Stimulated activated CD4-positive, alpha-beta T cell treated with anti-CD3 and anti-CD28 coated beads, Interleukin-2, amount 100 ng/mL, for 24 hours (primary cell): Measurements from ENCODE around the gene SPINT2.
"Not testable (repeated sequence)": the region's sequence is repeated elsewhere in the genome, so short reads cannot be mapped to it uniquely, and the experiment has no call there.

Experiments
- DNase-seq, 2 donors: peaks; one replicate each; pipeline ENCODE4 v3.0.0-alpha.2; 2020

SPINT2 gene

GRCh38 chr19:38264486-38265212 is at the start of gene SPINT2:
Gene SPINT2 (plus strand): TSS chr19:38264573. CDS start chr19:38264893, 320 bp downstream.
- DNase-seq = peak; percentile 13 to 45

- DNase-seq = no peak
These were observed 47.4 kb upstream of the SPINT2 start for GRCh38 chr19:38216785-38217641.

DNA sequence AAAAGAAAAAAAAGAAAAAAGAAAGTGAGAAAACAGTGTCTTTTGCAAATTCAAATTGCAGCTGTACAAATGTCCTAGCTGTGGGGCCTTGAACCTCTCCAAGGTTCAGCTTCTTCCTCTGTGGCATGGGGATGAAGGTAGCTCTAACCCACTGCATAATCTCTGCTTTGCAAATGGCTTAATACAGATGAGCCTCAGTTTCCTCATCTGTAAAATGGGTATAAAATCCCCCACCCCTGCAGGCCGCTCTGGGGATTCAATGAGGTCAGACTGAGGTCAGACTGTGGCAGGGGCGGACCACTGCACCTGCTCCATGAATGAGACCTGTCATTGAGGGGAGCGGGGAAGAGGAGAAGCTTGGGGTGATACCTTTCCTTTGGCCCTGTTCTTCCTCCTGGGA is 46.2 kb upstream of the SPINT2 start:
- DNase-seq = no peak

- no peak for DNase-seq
These were observed 45.2 kb upstream of the SPINT2 start for GRCh38 chr19:38219221-38219620.

DNA sequence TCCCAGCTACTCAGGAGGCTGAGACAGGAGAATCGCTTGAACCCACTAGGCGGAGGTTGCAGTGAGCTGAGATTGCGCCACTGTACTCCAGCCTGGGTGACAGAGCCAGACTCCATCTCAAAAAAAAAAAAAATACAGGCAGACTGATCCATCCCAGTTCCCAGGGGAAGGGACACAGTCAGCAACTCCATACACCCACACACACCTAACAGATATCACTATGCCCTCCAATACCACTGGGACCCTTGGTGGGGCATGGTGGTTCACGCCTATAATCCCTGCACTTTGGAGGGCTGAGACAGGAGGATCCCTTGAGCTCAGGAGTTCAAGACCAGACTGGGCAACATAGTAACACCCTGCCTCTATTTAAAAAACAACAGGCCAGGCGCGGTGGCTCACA is 43.0 kb upstream of the SPINT2 start:
- no peak for DNase-seq

GRCh38 chr19:38221919-38222830 is 42.2 kb upstream of the SPINT2 start:
- no peak for DNase-seq

DNA sequence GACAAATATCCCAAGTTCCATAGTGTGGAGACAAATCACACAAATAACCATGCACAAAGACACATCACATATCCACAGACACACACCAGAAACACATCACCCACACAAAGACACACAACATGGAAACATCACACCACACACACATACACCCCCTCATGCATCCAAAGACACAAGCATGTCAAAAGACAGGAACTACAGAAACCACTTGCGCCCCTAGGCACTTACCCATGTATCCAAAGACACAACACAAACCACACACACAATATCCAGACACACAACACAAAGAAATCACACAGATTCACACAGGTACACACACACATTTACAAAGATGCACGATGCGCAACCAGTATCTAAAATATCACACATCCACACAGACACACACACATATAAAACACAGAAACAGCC is 41.3 kb upstream of the SPINT2 start:
- no peak for DNase-seq

GRCh38 chr19:38223617-38224013 is 40.8 kb upstream of the SPINT2 start:
- DNase-seq = no peak

GRCh38 chr19:38224014-38224862 is 40.1 kb upstream of the SPINT2 start, which contains the start of gene DPF1:
Gene DPF1 (minus strand): TSS chr19:38224222. CDS start chr19:38224142, 80 bp downstream.
- DNase-seq = peak; percentile 61 to 72

DNA sequence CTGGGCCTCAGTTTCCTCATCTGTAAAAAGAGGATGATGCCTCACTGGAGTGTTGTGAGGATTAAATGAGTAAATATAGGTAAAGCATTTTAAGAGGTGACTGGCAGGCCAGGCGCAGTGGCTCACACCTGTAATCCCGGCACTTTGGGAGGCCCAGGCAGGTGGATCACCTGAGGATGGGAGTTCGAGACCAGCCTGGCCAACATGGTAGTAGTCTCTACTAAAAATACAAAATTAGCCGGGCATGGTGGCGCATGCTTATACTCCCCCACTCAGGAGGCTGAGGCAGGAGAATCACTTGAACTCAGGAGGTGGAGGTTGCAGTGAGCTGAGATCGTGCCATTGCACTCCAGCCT is 39.5 kb upstream of the SPINT2 start:
- not testable (repeated sequence) for DNase-seq

GRCh38 chr19:38227287-38228004 is 36.9 kb upstream of the SPINT2 start:
- no peak for DNase-seq

GRCh38 chr19:38228005-38228377 is 36.4 kb upstream of the SPINT2 start:
- DNase-seq = no peak

GRCh38 chr19:38228491-38229439 is 35.6 kb upstream of the SPINT2 start:
- DNase-seq = no peak

DNA sequence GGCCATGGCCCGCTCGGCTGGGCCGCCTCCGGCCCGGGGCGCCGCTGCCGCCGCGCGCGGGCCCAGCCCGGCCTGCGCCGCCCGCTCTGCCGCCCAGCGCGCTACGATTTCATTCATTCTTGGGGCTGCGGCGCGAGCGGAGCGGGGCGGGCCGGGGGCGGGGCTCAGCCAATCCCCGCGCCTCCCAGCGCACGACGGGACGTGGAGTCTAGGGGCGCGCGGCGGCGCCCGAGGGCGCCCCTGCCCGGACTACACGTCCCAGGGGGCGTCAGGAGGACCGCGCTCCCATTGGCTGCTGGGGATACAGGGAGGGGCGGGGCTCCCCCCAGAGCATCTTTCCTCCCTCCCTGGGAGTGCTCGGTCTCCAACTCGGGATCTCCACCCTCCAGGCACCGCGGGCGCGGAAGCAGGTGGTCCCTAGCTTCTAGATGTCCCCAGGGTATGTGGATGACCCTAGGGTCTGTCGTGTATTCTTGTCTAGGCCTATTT is 34.7 kb upstream of the SPINT2 start:
- peak; percentile 68 to 79 for DNase-seq

GRCh38 chr19:38230506-38231133 is 33.8 kb upstream of the SPINT2 start:
- not testable (repeated sequence) for DNase-seq

- DNase-seq = no peak
These were observed 32.5 kb upstream of the SPINT2 start for GRCh38 chr19:38231918-38232317.

DNA sequence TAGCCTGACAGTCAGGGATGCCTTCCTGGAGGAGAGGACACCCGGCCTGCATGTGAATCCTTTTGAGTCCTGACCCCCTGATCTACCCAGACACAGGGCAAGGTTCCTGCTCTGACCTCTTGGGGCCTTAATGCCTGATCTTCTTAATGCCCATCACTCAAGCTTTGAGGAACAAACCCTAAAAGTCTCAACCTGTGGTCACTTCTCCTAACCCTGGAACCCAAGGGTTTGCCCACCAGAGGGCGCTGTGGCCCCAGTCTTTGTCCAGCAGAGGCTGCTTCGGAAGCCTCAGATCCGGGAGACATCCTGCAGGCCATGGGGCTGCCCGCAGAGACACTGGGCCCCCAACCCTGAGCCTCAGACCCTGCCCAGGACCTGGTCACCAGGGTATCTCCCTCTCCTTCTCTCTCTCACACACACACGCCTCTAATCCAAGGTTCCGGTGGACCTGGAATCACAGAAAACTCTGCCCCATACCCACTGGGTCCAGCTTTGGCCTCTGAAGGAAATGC is 30.6 kb upstream of the SPINT2 start:
- DNase-seq = peak; percentile 85 to 90

GRCh38 chr19:38234615-38235014 is 29.8 kb upstream of the SPINT2 start:
- DNase-seq = no peak

GRCh38 chr19:38239816-38240215 is 24.6 kb upstream of the SPINT2 start:
- no peak for DNase-seq
